ENCODE data around the gene ZC4H2.

DNA sequence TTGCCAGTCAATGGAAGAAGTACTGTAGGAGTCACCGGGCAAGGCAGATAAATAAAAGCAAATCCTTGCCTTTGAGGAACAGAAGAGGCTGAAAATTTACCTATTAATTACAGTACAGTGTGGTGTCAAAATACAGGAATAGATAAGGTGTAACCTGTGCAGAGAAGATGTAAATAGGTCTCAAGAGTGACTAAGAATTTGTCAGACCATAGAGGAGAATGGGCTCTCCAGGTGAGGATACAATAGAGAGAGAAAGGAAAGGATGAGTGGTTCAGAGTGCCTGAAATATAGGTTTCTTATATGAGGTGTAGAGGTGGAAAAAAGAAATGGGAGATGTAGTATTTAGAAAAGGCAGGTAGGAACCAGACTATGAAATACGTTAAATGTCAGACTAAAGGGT, 801 bp upstream of the ZC4H2 start:
- TF ChIP-seq, protein P1, sequence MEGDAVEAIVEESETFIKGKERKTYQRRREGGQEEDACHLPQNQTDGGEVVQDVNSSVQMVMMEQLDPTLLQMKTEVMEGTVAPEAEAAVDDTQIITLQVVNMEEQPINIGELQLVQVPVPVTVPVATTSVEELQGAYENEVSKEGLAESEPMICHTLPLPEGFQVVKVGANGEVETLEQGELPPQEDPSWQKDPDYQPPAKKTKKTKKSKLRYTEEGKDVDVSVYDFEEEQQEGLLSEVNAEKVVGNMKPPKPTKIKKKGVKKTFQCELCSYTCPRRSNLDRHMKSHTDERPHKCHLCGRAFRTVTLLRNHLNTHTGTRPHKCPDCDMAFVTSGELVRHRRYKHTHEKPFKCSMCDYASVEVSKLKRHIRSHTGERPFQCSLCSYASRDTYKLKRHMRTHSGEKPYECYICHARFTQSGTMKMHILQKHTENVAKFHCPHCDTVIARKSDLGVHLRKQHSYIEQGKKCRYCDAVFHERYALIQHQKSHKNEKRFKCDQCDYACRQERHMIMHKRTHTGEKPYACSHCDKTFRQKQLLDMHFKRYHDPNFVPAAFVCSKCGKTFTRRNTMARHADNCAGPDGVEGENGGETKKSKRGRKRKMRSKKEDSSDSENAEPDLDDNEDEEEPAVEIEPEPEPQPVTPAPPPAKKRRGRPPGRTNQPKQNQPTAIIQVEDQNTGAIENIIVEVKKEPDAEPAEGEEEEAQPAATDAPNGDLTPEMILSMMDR (IDR thresholded peaks at IDR 0.05), result no peak
- TF ChIP-seq POLR2A (IDR thresholded peaks at IDR 0.05), result no peak
